ENCODE measurements around the gene C5orf63. TPM values are rescaled to one million over a fixed set of nuclear protein-coding genes. Genes with fewer than 3 reads are reported as not detected.

The C5orf63 gene
- total RNA-seq, 1 donor from 2014 or later: 10.3 TPM

DNA sequence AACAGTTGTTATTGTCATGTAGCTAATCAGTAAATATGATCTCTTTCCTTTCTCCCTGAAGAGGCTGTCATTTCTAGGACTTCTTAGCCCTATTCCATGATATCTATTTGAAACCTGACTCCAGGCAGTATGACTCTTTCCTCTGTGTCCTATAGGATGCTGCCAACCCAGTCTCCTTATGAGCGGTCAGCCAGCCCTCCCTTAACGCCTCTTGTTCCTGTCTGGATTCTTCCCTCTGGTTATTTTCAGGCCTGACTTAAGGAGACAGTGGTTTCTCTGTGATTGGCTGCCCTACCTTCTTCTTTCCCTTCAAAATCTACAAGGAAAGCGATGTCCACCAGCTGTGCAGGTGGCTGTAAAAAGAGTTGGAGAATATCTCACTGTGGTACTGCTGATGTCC, 19.4 kb upstream of the C5orf63 start:
- TF ChIP-seq, protein P1, sequence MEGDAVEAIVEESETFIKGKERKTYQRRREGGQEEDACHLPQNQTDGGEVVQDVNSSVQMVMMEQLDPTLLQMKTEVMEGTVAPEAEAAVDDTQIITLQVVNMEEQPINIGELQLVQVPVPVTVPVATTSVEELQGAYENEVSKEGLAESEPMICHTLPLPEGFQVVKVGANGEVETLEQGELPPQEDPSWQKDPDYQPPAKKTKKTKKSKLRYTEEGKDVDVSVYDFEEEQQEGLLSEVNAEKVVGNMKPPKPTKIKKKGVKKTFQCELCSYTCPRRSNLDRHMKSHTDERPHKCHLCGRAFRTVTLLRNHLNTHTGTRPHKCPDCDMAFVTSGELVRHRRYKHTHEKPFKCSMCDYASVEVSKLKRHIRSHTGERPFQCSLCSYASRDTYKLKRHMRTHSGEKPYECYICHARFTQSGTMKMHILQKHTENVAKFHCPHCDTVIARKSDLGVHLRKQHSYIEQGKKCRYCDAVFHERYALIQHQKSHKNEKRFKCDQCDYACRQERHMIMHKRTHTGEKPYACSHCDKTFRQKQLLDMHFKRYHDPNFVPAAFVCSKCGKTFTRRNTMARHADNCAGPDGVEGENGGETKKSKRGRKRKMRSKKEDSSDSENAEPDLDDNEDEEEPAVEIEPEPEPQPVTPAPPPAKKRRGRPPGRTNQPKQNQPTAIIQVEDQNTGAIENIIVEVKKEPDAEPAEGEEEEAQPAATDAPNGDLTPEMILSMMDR (IDR thresholded peaks at IDR 0.05; ENCODE audit: borderline replicate concordance): no peak
- H3K4me3 ChIP-seq: no peak overlapping the region
- intact Hi-C loops (cut with micrococcal nuclease): no loop called here
- no peaks in the 10 kb centered on the region for H3K4me1 ChIP-seq
- DNase-seq: no peak
- no peaks in the 10 kb centered on the region for H3K27me3 ChIP-seq (ENCODE audit: low read depth)
- no peaks in the 10 kb centered on the region for H3K36me3 ChIP-seq
- no peak overlapping the region for H3K27ac ChIP-seq (replicated peaks)
- H3K9me3 ChIP-seq (replicated peaks): no peaks in the 10 kb centered on the region

DNA sequence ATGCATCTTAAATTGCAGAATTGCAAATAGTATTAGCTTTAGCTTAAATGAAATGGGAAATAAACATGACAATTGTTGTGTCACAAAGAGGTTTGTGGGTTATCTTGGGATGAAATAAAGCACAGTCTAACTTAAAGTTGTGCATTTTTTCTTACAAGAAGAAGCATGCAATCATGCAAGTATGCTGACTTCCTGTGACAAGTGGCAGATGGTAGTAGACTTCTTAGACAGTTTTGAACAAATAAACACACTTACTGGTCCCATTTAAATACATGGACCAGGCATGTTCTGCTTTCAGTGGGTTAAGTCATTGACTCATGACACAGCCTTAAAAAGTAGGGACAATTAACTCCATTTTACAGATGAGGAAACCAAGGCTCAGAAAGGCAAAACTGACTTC, 15.9 kb upstream of the C5orf63 start:
- H3K27me3 ChIP-seq (ENCODE audit: low read depth): no peaks in the 10 kb centered on the region
- H3K4me1 ChIP-seq: no peaks in the 10 kb centered on the region
- no peak for DNase-seq
- no peak overlapping the region for H3K27ac ChIP-seq (replicated peaks)
- TF ChIP-seq, protein P1 (IDR thresholded peaks at IDR 0.05; ENCODE audit: borderline replicate concordance): no peak
- no peaks in the 10 kb centered on the region for H3K9me3 ChIP-seq (replicated peaks)
- H3K4me3 ChIP-seq: no peak overlapping the region
- intact Hi-C loops (cut with micrococcal nuclease): no loop called here
- H3K36me3 ChIP-seq: no peaks in the 10 kb centered on the region

DNA sequence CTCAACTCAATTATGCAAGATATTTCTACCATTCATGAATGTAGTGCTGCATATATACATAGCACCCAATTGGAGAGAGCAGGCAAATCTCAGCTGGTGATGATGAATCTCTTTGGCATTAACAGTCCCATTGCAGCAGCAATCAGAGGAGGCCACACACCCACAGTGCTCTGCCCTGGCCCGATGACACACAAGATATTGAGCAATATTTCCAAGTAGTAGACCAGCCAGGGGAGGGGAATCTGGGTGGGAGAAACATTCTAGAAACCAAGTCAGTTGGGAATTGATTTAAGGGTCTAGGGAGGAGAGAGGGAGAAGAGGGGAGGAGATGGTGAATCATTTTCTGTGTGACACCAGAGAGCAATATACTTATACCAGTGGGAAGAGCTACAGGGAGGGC, 14.9 kb upstream of the C5orf63 start:
- Histone ChIP-seq H3K36me3 (no peaks in the 10 kb centered on the region), H3K9me3 (replicated peaks) (no peaks in the 10 kb centered on the region), H3K27ac (replicated peaks) (no peak overlapping the region), H3K4me3 (no peak overlapping the region), H3K27me3 (ENCODE audit: low read depth) (no peaks in the 10 kb centered on the region), H3K4me1 (no peaks in the 10 kb centered on the region)
- no peak for DNase-seq
- intact Hi-C loops (cut with micrococcal nuclease): no loop called here
- TF ChIP-seq, protein P1 (IDR thresholded peaks at IDR 0.05; ENCODE audit: borderline replicate concordance): no peak

DNA sequence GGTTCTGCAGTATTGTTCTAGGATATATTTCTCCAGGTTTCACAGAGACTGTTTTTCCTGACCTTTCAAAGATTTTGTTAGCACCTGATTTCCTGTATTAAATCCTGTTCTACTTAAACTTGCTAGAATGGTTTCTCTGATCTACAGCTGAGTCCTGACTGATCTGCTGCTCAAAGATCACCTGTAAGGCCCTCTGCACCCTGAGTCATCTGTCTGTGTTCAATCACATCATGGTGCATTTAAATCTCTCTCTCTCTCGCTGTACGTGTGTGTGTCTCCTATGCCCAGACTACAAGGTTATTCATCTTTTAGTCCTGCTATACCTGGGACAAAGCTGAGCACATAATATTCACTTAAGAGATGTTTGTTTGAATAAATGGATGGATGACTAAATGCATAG, 13.3 kb upstream of the C5orf63 start:
- Histone ChIP-seq H3K4me1 (no peaks in the 10 kb centered on the region), H3K27ac (replicated peaks) (no peak overlapping the region), H3K27me3 (ENCODE audit: low read depth) (no peaks in the 10 kb centered on the region), H3K9me3 (replicated peaks) (no peaks in the 10 kb centered on the region), H3K36me3 (no peaks in the 10 kb centered on the region), H3K4me3 (no peak overlapping the region)
- intact Hi-C loops (cut with micrococcal nuclease): no loop called here
- TF ChIP-seq, protein P1 (IDR thresholded peaks at IDR 0.05; ENCODE audit: borderline replicate concordance): no peak
- DNase-seq: no peak

DNA sequence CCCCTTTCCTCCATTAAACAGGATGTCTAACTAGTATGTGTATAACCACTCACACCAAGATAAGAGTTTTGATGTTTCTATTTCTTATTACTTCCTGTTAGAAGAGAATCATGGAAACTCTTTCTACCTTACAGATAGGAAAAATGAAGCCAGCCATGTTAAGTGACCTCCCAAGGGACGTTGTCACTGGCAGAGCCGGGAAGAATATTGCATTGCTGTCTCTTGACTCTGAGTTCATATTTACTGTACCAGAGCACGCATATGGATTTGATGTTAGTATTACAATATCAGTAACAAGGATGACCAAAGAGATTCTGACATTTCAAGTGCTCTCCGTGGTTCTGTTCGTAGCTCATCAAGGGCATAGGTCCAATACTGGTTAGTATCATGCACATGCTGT, 12.5 kb upstream of the C5orf63 start:
- no peaks in the 10 kb centered on the region for H3K9me3 ChIP-seq (replicated peaks)
- intact Hi-C loops (cut with micrococcal nuclease): no loop called here
- H3K4me1 ChIP-seq: no peaks in the 10 kb centered on the region
- H3K36me3 ChIP-seq: no peaks in the 10 kb centered on the region
- no peaks in the 10 kb centered on the region for H3K27me3 ChIP-seq (ENCODE audit: low read depth)
- no peak for DNase-seq
- TF ChIP-seq, protein P1 (IDR thresholded peaks at IDR 0.05; ENCODE audit: borderline replicate concordance): no peak
- H3K4me3 ChIP-seq: no peak overlapping the region
- no peak overlapping the region for H3K27ac ChIP-seq (replicated peaks)

DNA sequence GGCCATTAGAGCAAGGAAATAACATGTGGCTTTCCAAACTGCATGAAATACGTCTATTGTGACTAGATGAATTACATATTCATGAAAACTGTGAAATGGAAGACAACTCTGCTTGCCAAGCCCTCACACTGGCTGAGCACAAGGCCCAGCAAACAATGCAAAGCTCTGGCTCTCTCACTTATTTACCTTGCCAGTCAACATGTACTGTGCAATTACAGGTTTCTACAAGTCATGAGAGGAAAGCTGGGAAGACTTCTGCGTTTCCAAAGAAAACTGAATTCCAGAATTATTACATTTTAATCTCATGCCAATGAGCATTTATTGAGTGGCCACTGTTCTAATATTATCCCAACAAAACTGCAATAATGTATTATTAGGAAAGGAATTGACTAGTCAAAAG, 12.1 kb upstream of the C5orf63 start:
- no peaks in the 10 kb centered on the region for H3K27me3 ChIP-seq (ENCODE audit: low read depth)
- H3K36me3 ChIP-seq: no peaks in the 10 kb centered on the region
- no peak overlapping the region for H3K27ac ChIP-seq (replicated peaks)
- no peak overlapping the region for H3K4me3 ChIP-seq
- DNase-seq: no peak
- TF ChIP-seq, protein P1 (IDR thresholded peaks at IDR 0.05; ENCODE audit: borderline replicate concordance): no peak
- intact Hi-C loops (cut with micrococcal nuclease): no loop called here
- no peaks in the 10 kb centered on the region for H3K9me3 ChIP-seq (replicated peaks)
- no peaks in the 10 kb centered on the region for H3K4me1 ChIP-seq
